Lung (tissue), 12 donors: ENCODE data around the gene COX6B2. TPM values are rescaled to one million over a fixed set of nuclear protein-coding genes. Genes with fewer than 3 reads are reported as not detected.
A peak's percentile ranks its signal among the peaks of the same experiment; 100 is the strongest.

Experiments
- ATAC-seq: fragments of 200-7000 bp; cut with Tn5 transposase; one replicate; pipeline ENCODE4 v1.9.1; 2020; ENCODE audit warnings: moderate number of reproducible peaks; ENCODE audit not compliant: insufficient read depth, low FRiP score
- DNase-seq, 3 donors: peaks; one replicate each; pipeline ENCODE4 v3.0.0-alpha.2; 2013 to 2017
- H3K27ac ChIP-seq, 2 donors: one replicate each; pipeline ENCODE4 v1.5.1; 2013; ENCODE audit warnings: mild to moderate bottlenecking in 2 of 2, moderate library complexity in 2 of 2, control low read depth in 1 of 2, inconsistent platforms in 1 of 2, low read depth in 1 of 2, low read length in 1 of 2
- H3K27me3 ChIP-seq, 3 donors: one replicate each; pipeline ENCODE4 v1.5.1; 2013; ENCODE audit warnings: low read length in 2 of 3; ENCODE audit not compliant: control insufficient read depth in 3 of 3, insufficient read depth in 3 of 3
- H3K36me3 ChIP-seq, 4 donors: one replicate each; pipeline ENCODE4 v1.5.1; 2013; ENCODE audit warnings: low read length in 4 of 4, mild to moderate bottlenecking in 1 of 4, moderate library complexity in 1 of 4; ENCODE audit not compliant: control insufficient read depth in 4 of 4, insufficient read depth in 4 of 4
- H3K4me1 ChIP-seq, 5 donors: one replicate each; pipeline ENCODE4 v1.5.1; 2013; ENCODE audit warnings: low read length in 5 of 5, mild to moderate bottlenecking in 2 of 5, moderate library complexity in 1 of 5; ENCODE audit not compliant: control insufficient read depth in 5 of 5, insufficient read depth in 5 of 5
- H3K4me3 ChIP-seq: one replicate; pipeline ENCODE4 v1.5.1; 2013; ENCODE audit warnings: mild to moderate bottlenecking, control low read depth, moderate library complexity
- H3K9ac ChIP-seq, 2 donors: one replicate each; pipeline ENCODE4 v1.5.1; 2013; ENCODE audit warnings: low read length in 2 of 2, control low read depth in 1 of 2; ENCODE audit not compliant: insufficient read depth in 1 of 2
- H3K9me3 ChIP-seq, 4 donors: one replicate each; pipeline ENCODE4 v1.5.1; 2013; ENCODE audit warnings: low read length in 3 of 4, mild to moderate bottlenecking in 1 of 4, moderate library complexity in 1 of 4; ENCODE audit not compliant: control insufficient read depth in 4 of 4, insufficient read depth in 3 of 4
- CTCF ChIP-seq: IDR thresholded peaks from 2 replicates; pipeline ENCODE4 v1.5.1; 2012; ENCODE audit warnings: mild to moderate bottlenecking; ENCODE audit errors: control extremely low read depth, extremely low read depth
- WGBS, 2 donors: extraction: QIAGEN DNeasy Blood & Tissue Kit; methylation state at CpG; one replicate each; pipeline ENCODE4 v1.1.7; 2013; 5-methylcytosine and 5-hydroxymethylcytosine counted together
- polyA plus RNA-seq, 2 donors: library from polyadenylated mRNA; stranded (reverse); fragments of 200-250 nt; gene quantifications; one replicate each; pipeline ENCODE4 v1.2.1, GENCODE V29; 2013
- total RNA-seq, 2 donors: library from RNA; depleted of rRNA in 1 of 2; stranded (reverse); fragments of >200 nt in 1 of 2; gene quantifications; one replicate each; pipeline ENCODE4 v1.2.1, GENCODE V29; 2014 to 2021
- donor health status: control.
- donor health status: control.
- donor health status: Bipolar disorder and iron deficiency.
- donor health status: healthy.
- donor health status: DM: yes; HTN: yes; CAD: no.

COX6B2 gene
- total and polyA plus RNA-seq, 4 donors = 0.16 to 1.4 (median 0.50) TPM; not detected in 1

DNA sequence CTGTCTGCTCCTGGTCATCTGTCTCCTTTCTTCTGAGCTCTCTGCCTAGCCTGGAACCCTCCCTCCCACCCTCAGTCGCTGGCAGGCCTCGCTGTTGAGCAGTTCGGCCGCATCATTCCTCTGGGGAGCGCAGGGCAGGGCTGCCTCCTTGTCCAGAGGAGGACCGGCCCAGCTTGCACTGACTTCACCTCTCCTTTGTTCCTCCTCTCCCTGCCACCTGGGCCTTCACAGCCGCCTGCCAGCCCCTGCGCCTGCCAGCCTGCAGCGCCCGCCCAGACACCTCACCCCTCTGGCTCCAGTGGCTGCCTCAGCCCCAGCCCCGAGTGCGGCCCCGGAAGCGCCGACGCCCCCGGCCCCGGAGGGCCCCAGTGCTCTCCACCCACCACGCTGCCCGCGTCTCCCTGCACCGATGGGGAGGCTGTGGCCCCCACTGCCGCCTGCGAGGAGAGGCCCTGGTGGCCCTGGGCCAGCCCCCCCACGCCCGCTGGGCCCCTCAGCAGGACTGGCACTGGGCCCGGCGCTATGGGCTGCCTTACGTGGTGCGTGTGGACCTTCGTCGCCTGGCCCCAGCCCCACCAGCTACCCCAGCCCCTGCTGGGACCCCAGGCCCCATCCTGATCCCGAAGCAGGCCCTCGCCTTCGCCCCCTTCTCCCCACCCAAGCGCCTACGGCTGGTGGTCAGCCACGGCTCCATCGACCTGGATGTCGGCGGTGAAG lies 7.6 kb downstream of the COX6B2 start:
- ATAC-seq (no peak), DNase-seq (no peak)
- WGBS, 2 donors = 92 to 97% methylated on average over 29 to 41 of the region's 41 CpGs
- H3K9ac ChIP-seq = no peak overlapping the region
- peaks cover 0 to 5% (median 3%) of the 10 kb centered on the region in 3 donors for H3K27me3 ChIP-seq
- peaks cover 0 to 12% (median 0%) of the 10 kb centered on the region in 5 donors for H3K4me1 ChIP-seq
- no peak overlapping the region for H3K4me3 ChIP-seq
- peaks cover 0 to 3% (median 0%) of the 10 kb centered on the region in 4 donors for H3K9me3 ChIP-seq
- peaks cover 0 to 26% (median 6%) of the 10 kb centered on the region in 4 donors for H3K36me3 ChIP-seq
- no peak for TF ChIP-seq CTCF
- H3K27ac ChIP-seq = no peak overlapping the region

GRCh38 chr19:55345818-55346724 lies 8.4 kb downstream of the COX6B2 start:
- WGBS, 2 donors = 87 to 94% methylated on average over 40 to 43 of the region's 43 CpGs
- no peak for TF ChIP-seq CTCF
- peaks cover 0 to 19% (median 4%) of the 10 kb centered on the region in 5 donors for H3K4me1 ChIP-seq
- peaks cover 0 to 3% (median 0%) of the 10 kb centered on the region in 4 donors for H3K9me3 ChIP-seq
- H3K27ac ChIP-seq = no peak overlapping the region
- no peak overlapping the region for H3K9ac ChIP-seq
- peaks cover 0 to 26% (median 6%) of the 10 kb centered on the region in 4 donors for H3K36me3 ChIP-seq
- H3K4me3 ChIP-seq = no peak overlapping the region
- ATAC-seq (no peak), DNase-seq (peak in 2 of 3 donors; percentile 22 to 28)
- H3K27me3 ChIP-seq = no peaks in the 10 kb centered on the region

DNA sequence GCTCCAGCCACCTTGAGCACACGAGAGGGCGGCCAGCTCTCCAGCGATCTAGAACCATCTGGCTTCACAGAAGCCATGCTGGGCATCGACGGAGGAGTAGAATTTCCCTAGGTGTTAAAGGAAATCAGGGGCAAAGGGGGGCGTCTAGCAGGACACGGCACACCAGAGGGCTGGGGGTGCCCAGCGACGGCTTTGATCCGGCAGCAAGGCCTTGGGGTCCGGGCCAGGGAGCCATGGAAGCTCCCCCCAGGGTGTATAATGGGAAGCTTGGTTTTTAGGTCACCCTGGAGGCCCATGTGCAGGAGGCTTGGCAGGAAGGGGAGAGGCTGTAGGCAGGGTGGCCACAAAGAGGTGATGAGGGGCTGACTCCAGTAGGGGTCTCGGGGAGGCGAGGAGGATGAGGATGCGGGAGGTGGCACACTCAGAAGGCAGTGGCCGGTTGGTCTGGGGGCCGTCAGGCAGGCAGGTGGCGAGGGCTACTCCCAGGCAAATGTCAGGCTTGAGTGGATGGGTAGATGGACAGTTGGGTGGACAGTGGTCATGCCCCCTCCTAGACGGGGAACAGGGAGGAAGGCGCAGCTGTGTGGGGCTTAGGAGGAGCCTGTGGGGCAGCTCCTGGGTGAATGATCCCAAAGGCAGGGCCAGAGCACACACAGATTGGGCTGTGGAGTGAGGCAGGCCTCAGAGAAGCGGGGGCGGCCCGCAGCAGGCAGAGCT lies 9.3 kb downstream of the COX6B2 start:
- TF ChIP-seq CTCF = no peak
- H3K27ac ChIP-seq = no peak overlapping the region
- H3K9ac ChIP-seq = no peak overlapping the region
- peaks cover 0 to 26% (median 6%) of the 10 kb centered on the region in 4 donors for H3K36me3 ChIP-seq
- ATAC-seq (no peak), DNase-seq (no peak)
- peaks cover 0 to 2% (median 0%) of the 10 kb centered on the region in 4 donors for H3K9me3 ChIP-seq
- 92 to 96% methylated on average over 22 of the region's 22 CpGs for WGBS, 2 donors
- H3K27me3 ChIP-seq = no peaks in the 10 kb centered on the region
- H3K4me1 ChIP-seq = peaks cover 4 to 25% (median 6%) of the 10 kb centered on the region in 5 donors
- no peak overlapping the region for H3K4me3 ChIP-seq
